HG03460 (cell line): ENCODE measurements around the gene CCDC30.

ENCODE experiments used
- ATAC-seq: cut with Tn5 transposase; IDR thresholded peaks from one replicate; pipeline ENCODE4 v1.9.1; 2021; ENCODE audit not compliant: unreplicated experiment

Gene CCDC30

DNA sequence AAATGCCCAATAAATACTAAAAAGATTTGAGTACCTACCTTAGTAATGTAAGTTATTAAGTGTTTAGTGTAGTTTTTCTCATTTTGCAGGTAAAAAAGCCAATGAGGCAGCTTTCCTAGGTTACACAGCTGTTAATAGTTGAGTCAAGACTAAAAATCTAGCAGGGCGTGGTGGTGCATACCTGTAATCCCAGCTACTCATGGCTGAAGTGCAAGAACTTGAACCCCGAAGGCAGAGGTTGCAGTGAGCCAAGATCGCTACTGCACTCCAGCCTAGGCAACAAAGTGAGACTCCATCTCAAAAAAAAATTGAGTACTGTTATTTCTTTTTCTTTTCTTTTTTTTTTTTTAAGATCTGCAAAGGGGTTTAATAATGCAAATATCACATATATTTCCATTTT is 226.8 kb downstream of the CCDC30 start:
- ATAC-seq = no peak

DNA sequence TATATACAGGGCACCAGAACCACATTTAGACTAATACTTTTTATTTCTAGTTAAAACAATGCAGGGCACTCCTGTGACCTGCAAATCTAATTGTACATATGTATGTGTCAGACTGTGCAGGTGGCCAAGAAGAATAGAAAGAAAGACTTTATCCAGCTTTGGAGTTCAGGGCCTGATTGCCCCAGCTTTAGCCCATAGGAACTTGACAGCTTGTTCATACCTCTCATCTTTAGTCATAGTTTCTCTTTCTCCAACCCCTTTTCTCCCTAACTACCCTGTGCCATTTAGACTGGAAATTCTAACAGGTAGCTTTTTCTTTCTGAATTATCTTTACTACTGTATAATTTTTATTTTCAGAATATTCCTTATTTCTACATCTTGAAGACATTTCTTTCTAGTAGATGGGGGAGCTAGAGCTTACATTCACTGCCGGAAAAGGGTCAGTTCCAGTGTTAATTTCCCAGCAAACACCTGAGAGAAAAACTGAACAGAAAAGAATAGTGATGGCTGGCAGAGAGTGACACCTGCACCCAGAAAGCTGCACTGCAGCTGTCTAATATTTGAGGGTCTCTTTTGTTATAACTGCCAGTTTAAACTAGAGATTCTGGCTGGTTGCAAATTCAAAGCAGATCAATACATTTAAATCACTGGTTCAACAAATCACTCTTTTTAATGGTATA is 227.5 kb downstream of the CCDC30 start:
- no peak for ATAC-seq

DNA sequence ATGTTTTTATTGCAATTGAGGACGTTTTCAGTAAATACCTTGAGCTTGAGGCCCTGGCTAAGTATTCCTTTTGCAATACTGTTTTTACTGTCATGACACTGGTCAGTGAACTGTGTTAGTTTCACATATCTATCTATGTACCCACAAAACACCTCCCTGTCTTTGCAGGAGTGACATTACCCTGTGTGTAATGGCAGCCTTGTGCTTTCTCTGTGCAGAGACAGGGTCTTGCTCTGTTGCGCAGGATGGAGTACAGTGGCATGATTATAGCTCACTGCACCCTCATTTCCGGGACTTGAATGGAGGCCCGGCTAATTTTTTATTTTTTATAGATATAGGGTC is 228.0 kb downstream of the CCDC30 start:
- no peak for ATAC-seq

DNA sequence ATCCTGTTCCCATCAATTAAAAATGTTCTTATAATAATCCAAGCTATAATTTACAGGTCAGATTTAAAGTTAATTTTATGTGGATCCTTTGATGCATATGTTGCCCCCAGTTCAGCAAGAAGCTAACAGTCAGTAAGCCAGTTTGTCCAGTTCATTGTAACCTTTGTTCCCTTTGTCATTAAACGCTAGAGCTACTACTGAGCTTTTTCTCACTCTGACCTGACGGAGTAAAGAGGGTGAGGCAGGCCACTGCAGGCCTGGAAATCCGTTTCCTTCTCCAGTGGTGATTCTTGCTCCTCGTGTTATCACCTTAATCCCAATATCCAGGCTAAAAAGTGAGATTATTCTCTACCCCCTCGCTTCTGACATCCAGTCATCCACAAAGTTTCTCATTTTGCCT is 229.4 kb downstream of the CCDC30 start:
- no peak for ATAC-seq

DNA sequence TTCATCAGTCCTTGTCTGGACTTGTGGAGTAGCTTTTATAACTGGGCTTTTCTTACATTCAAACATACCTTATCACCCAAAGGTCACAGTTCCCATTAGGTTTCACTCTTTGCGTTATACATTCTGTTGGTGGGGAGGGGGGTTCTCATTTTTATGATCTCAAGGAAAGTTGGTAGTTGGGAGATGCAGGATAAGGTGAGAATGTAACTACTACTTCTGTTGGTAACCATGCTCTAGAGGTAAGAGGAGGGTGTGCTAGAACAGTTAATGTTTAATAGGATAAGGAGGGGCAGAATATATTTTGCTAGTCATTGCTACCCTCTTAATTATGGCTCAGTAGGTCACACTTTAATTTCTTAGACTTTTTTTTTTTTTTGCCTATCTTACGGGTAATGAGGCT is 229.8 kb downstream of the CCDC30 start:
- no peak for ATAC-seq

DNA sequence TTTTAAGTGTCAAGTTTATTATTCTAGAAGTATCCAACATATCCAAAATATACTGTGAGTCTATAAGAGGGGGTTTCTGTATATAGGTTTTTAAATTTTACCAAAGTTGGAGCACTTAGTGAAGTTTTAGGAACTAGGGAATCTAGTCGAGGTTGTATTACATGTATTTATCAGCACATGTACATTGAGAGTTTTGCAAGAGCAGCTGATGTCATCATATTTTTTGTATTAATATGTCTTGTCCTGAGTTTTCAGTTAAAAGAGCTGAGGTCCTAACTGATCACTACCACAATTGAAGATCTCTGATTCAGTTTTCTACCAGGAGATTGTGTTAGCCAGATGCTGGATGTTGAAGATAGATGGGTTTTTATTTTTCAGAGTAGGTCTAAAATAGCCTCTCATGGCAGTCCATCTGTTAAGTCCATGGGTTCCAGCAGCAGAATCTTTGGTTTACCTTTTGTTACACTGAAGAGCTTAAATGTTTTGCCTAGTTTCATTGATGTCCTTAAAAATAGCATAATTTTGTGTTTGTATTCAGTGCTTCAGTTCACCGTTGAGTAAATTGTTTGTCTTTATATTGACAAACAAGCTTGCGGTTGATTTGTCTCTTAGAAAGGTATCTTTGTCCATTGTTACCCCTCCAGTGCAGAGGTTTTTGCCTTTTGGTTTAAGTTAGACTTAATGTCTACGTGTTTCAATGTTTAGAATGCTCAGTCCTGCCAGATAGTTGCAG is 235.2 kb downstream of the CCDC30 start:
- ATAC-seq = no peak

DNA sequence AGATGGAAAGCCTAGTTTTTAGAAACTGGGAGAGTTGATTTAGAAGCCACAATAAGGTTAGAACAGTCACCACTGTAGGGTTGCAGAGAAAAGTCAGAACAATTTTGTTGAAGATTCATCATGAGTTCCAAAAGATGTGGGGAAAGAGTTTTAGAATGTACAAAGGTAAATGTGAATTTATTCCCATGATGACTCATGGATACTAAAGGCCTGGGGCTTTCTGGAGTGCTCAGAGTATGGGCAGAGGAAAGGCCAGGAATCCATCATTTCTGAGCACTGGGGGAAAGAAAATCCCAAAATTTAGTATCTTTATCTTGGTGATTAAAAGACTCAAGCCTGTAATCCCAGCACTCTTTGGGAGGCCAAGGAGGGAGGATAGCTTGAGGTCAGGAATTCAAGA is 236.9 kb downstream of the CCDC30 start:
- no peak for ATAC-seq

DNA sequence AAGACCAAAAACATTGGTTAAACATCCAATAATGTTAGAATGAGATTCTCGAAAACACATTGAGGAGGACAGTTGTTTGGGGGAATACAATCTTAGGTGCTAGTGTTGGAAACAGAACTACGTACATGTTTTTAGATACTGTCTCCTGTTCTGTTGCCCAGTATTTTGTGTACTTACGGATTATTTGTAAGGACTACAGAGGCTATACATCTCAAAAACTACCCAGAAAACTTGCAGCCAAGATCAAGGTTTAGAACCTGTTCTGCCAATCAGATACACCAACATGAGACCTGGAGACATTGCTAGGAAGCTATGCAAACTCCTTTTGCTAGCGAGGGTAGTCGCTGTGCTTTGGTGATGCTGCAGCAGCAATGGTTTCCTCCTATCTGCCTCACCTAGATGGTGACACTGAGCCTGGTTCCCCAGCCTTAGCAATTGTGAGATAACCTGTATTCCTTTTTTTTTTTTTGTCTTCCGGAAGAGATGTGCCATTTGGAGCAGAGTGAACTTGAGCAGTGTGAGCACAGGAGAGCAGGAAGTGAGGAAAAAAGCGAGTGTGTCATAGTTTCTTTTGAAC is 240.9 kb downstream of the CCDC30 start:
- no peak for ATAC-seq
